HG03354 (cell line): ENCODE data around the gene RUNDC1.
"Not testable (repeated sequence)": the region's sequence is repeated elsewhere in the genome, so short reads cannot be mapped to it uniquely, and the experiment has no call there.

Experiments used
- ATAC-seq: cut with Tn5 transposase; IDR thresholded peaks from one replicate; pipeline ENCODE4 v1.9.1; 2021; ENCODE audit warnings: mild to moderate bottlenecking; ENCODE audit not compliant: unreplicated experiment, poor library complexity, severe bottlenecking

Gene RUNDC1

GRCh38 chr17:42989726-42990652, 9.6 kb downstream of the RUNDC1 start:
- ATAC-seq = no peak

GRCh38 chr17:42991471-42991870, 11.1 kb downstream of the RUNDC1 start:
- ATAC-seq = no peak

- no peak for ATAC-seq
Observed at GRCh38 chr17:42992872-42993271, 12.5 kb downstream of the RUNDC1 start.

GRCh38 chr17:42993913-42994312, 13.5 kb downstream of the RUNDC1 start:
- ATAC-seq = not testable (repeated sequence)

- no peak for ATAC-seq
Observed at GRCh38 chr17:42997390-42997983, 17.1 kb downstream of the RUNDC1 start.

GRCh38 chr17:42997984-42998938, 17.9 kb downstream of the RUNDC1 start, which contains the start of gene RPL27:
TSS of gene RPL27 (plus strand) at chr17:42998419. CDS start at chr17:42998751, 332 bp downstream.
- peak; percentile 93 for ATAC-seq

- ATAC-seq = no peak
Observed at GRCh38 chr17:42999003-42999525, 18.7 kb downstream of the RUNDC1 start.

- ATAC-seq = not testable (repeated sequence)
Observed at GRCh38 chr17:43000894-43001293, 20.5 kb downstream of the RUNDC1 start.

GRCh38 chr17:43003542-43004172, 23.3 kb downstream of the RUNDC1 start:
- no peak for ATAC-seq

- ATAC-seq = peak; percentile 83
Observed at GRCh38 chr17:43006639-43007551, 26.5 kb downstream of the RUNDC1 start, which contains the start of gene IFI35. TSS of gene IFI35 (plus strand) at chr17:43006784. CDS start at chr17:43006948, 164 bp downstream.

GRCh38 chr17:43010667-43011308, 30.4 kb downstream of the RUNDC1 start:
- no peak for ATAC-seq

GRCh38 chr17:43011728-43012472, 31.5 kb downstream of the RUNDC1 start:
- no peak for ATAC-seq

GRCh38 chr17:43013296-43013695, 32.9 kb downstream of the RUNDC1 start:
- ATAC-seq = no peak

- ATAC-seq = no peak
Observed at GRCh38 chr17:43014020-43014648, 33.8 kb downstream of the RUNDC1 start.

- ATAC-seq = no peak
Observed at GRCh38 chr17:43014649-43015542, 34.5 kb downstream of the RUNDC1 start.

GRCh38 chr17:43015579-43015978, 35.2 kb downstream of the RUNDC1 start:
- no peak for ATAC-seq
